HG02938 (cell line): Measurements from ENCODE around the gene DCST1.

Experiments used
- ATAC-seq: cut with Tn5 transposase; IDR thresholded peaks from one replicate; pipeline ENCODE4 v1.9.1; 2021; ENCODE audit warnings: mild to moderate bottlenecking, moderate library complexity; ENCODE audit not compliant: unreplicated experiment

DCST1 gene

GRCh38 chr1:155000726-155001424 lies 32.7 kb upstream of the DCST1 start:
- ATAC-seq = no peak

GRCh38 chr1:155001425-155001674 lies 32.3 kb upstream of the DCST1 start:
- ATAC-seq = no peak

GRCh38 chr1:155001675-155002463 lies 31.8 kb upstream of the DCST1 start:
- peak; percentile 47 for ATAC-seq

GRCh38 chr1:155002464-155003226 lies 31.0 kb upstream of the DCST1 start, which contains the start of gene ZBTB7B:
Gene ZBTB7B (plus strand): TSS chr1:155002802. CDS start chr1:155014661, 11,859 bp downstream.
- peak; percentile 2 for ATAC-seq

GRCh38 chr1:155003227-155003765 lies 30.3 kb upstream of the DCST1 start:
- ATAC-seq = no peak

GRCh38 chr1:155003766-155004351 lies 29.8 kb upstream of the DCST1 start:
- ATAC-seq = no peak

- no peak for ATAC-seq
Measured at GRCh38 chr1:155004352-155005075, 29.1 kb upstream of the DCST1 start.

- ATAC-seq = no peak
Measured at GRCh38 chr1:155005076-155006011, 28.3 kb upstream of the DCST1 start.

GRCh38 chr1:155006601-155007101 lies 27.0 kb upstream of the DCST1 start:
- ATAC-seq = no peak

- no peak for ATAC-seq
Measured at GRCh38 chr1:155007251-155007828, 26.3 kb upstream of the DCST1 start.

- ATAC-seq = no peak
Measured at GRCh38 chr1:155008015-155008941, 25.3 kb upstream of the DCST1 start.

- ATAC-seq = no peak
Measured at GRCh38 chr1:155009221-155009711, 24.4 kb upstream of the DCST1 start.

GRCh38 chr1:155009742-155010141 lies 23.9 kb upstream of the DCST1 start:
- ATAC-seq = no peak

GRCh38 chr1:155010211-155010918 lies 23.3 kb upstream of the DCST1 start:
- ATAC-seq = no peak

- ATAC-seq = no peak
Measured at GRCh38 chr1:155011004-155011416, 22.6 kb upstream of the DCST1 start.

- no peak for ATAC-seq
Measured at GRCh38 chr1:155011437-155012025, 22.1 kb upstream of the DCST1 start.
